Measurements from ENCODE around the gene SYCP2L. TPM values are rescaled to one million over a fixed set of nuclear protein-coding genes. Genes with fewer than 3 reads are reported as not detected.

Gene SYCP2L
- total and polyA plus RNA-seq, 2 of the 8 experiments (the other 6 are each of a cell fraction or from before 2014, with no cell fraction given), result 1.7 to 4.2 TPM

Other genes with a start within 250 kb of the SYCP2L start
- 1.1 and 1.5 TPM in 2 replicates for gene C6orf52, start 192.4 kb upstream of the SYCP2L start, total RNA-seq (2021; fragmentation: NEBNext Ultra II Directional; extraction: Animal tissue kit (Norgen Biotek cat#: 25700))
- 1.5 and 3.1 TPM in 2 replicates for gene C6orf52, start 192.4 kb upstream of the SYCP2L start, polyA plus RNA-seq (2011; rRNA removed)
- 43.6 and 46.4 TPM in 2 replicates for gene PAK1IP1, start 192.1 kb upstream of the SYCP2L start, total RNA-seq (2021; fragmentation: NEBNext Ultra II Directional; extraction: Animal tissue kit (Norgen Biotek cat#: 25700))
- 13.2 and 19.7 TPM in 2 replicates for gene PAK1IP1, start 192.1 kb upstream of the SYCP2L start, polyA plus RNA-seq (2011; rRNA removed)
- gene TMEM14C, start 164.0 kb upstream of the SYCP2L start, total RNA-seq (2021; fragmentation: NEBNext Ultra II Directional; extraction: Animal tissue kit (Norgen Biotek cat#: 25700)), result 111 and 116 TPM in 2 replicates
- 125 and 157 TPM in 2 replicates for gene TMEM14C, start 164.0 kb upstream of the SYCP2L start, polyA plus RNA-seq (2011; rRNA removed)
- gene TMEM14B, start 139.2 kb upstream of the SYCP2L start, total RNA-seq (2021; fragmentation: NEBNext Ultra II Directional; extraction: Animal tissue kit (Norgen Biotek cat#: 25700)), result 83.8 and 84.6 TPM in 2 replicates
- 74.4 and 109 TPM in 2 replicates for gene TMEM14B, start 139.2 kb upstream of the SYCP2L start, polyA plus RNA-seq (2011; rRNA removed)
- 0.33 and 0.37 TPM in 2 replicates for gene MAK, start 48.5 kb upstream of the SYCP2L start, total RNA-seq (2021; fragmentation: NEBNext Ultra II Directional; extraction: Animal tissue kit (Norgen Biotek cat#: 25700))
- 0.03 and 0.08 TPM in 2 replicates for gene MAK, start 48.5 kb upstream of the SYCP2L start, polyA plus RNA-seq (2011; rRNA removed)
- 0.17 TPM in 1 of 2 replicates, not detected in the other for gene GCM2, start 5.0 kb upstream of the SYCP2L start, total RNA-seq (2021; fragmentation: NEBNext Ultra II Directional; extraction: Animal tissue kit (Norgen Biotek cat#: 25700))
- gene GCM2, start 5.0 kb upstream of the SYCP2L start, polyA plus RNA-seq (2011; rRNA removed), result 0.09 and 0.14 TPM in 2 replicates
- 0.69 and 0.89 TPM in 2 replicates for gene ELOVL2, start 157.3 kb downstream of the SYCP2L start, total RNA-seq (2021; fragmentation: NEBNext Ultra II Directional; extraction: Animal tissue kit (Norgen Biotek cat#: 25700))
- gene ELOVL2, start 157.3 kb downstream of the SYCP2L start, polyA plus RNA-seq (2011; rRNA removed), result 0.24 and 0.42 TPM in 2 replicates
- 10.6 TPM in 2 replicates for gene SMIM13, start 206.8 kb downstream of the SYCP2L start, total RNA-seq (2021; fragmentation: NEBNext Ultra II Directional; extraction: Animal tissue kit (Norgen Biotek cat#: 25700))
- 1.4 and 1.7 TPM in 2 replicates for gene SMIM13, start 206.8 kb downstream of the SYCP2L start, polyA plus RNA-seq (2011; rRNA removed)
- gene ERVFRD-1, start 224.7 kb downstream of the SYCP2L start, total RNA-seq (2021; fragmentation: NEBNext Ultra II Directional; extraction: Animal tissue kit (Norgen Biotek cat#: 25700)), result not detected in 2 replicates
- not detected in 2 replicates for gene ERVFRD-1, start 224.7 kb downstream of the SYCP2L start, polyA plus RNA-seq (2011; rRNA removed)